Liver (tissue), 9 donors: ENCODE measurements around the gene BTBD6. TPM values are rescaled to one million over a fixed set of nuclear protein-coding genes. Genes with fewer than 3 reads are reported as not detected.

Experiments used
- DNase-seq: peaks from one replicate; pipeline ENCODE4 v3.0.0-alpha.2; 2017; ENCODE audit warnings: low spot score
- H3K27ac ChIP-seq, 2 donors: one replicate each; pipeline ENCODE4 v1.7.0; 2013; ENCODE audit warnings: inconsistent platforms in 2 of 2, low read length in 2 of 2, control low read depth in 1 of 2, low read depth in 1 of 2, mild to moderate bottlenecking in 1 of 2
- H3K27me3 ChIP-seq, 4 donors: one replicate each; pipeline versions ENCODE4 v1.6.1 to v1.7.0; 2013; ENCODE audit warnings: low read length in 3 of 4, inconsistent platforms in 1 of 4, mild to moderate bottlenecking in 1 of 4, moderate library complexity in 1 of 4; ENCODE audit not compliant: control insufficient read depth in 4 of 4, insufficient read depth in 4 of 4
- H3K36me3 ChIP-seq, 4 donors: one replicate each; pipeline versions ENCODE4 v1.6.1 to v1.7.0; 2013; ENCODE audit warnings: low read length in 3 of 4, mild to moderate bottlenecking in 3 of 4, low read depth in 1 of 4, moderate library complexity in 1 of 4; ENCODE audit not compliant: control insufficient read depth in 4 of 4, insufficient read depth in 3 of 4
- H3K4me1 ChIP-seq, 4 donors: one replicate each; pipeline versions ENCODE4 v1.6.1 to v1.7.0; 2013; ENCODE audit warnings: low read length in 3 of 4, mild to moderate bottlenecking in 3 of 4, moderate library complexity in 1 of 4; ENCODE audit not compliant: control insufficient read depth in 4 of 4, insufficient read depth in 4 of 4
- H3K4me3 ChIP-seq, 3 donors: one replicate each; pipeline versions ENCODE4 v1.6.1 to v1.7.0; 2013; ENCODE audit warnings: low read length in 3 of 3, control low read depth in 1 of 3, low read depth in 1 of 3, mild to moderate bottlenecking in 1 of 3
- H3K9ac ChIP-seq, 2 donors: one replicate each; pipeline ENCODE4 v1.7.0; 2013; ENCODE audit warnings: low read length in 2 of 2, mild to moderate bottlenecking in 2 of 2, moderate library complexity in 2 of 2, control low read depth in 1 of 2, low read depth in 1 of 2
- H3K9me3 ChIP-seq, 4 donors: one replicate each; pipeline versions ENCODE4 v1.6.1 to v1.7.0; 2013; ENCODE audit warnings: low read length in 3 of 4; ENCODE audit not compliant: control insufficient read depth in 4 of 4
- CTCF ChIP-seq: fragments of 150-350 bp; IDR thresholded peaks from 2 replicates; pipeline ENCODE4 v1.5.1; 2017; ENCODE audit warnings: improper control_type of control experiment, low read depth, low read length; ENCODE audit not compliant: missing input control
- EGR1 ChIP-seq, 2 donors: IDR thresholded peaks; 2 replicates each; pipeline ENCODE4 v1.6.1; 2016 to 2018; ENCODE audit warnings: antibody characterized with exemption in 2 of 2, low read depth in 2 of 2
- FOXA1 ChIP-seq: IDR thresholded peaks from 2 replicates; pipeline ENCODE4 v1.6.1; 2016; ENCODE audit warnings: antibody characterized with exemption
- FOXA2 ChIP-seq: IDR thresholded peaks from 2 replicates; pipeline ENCODE4 v1.6.1; 2016; ENCODE audit warnings: antibody characterized with exemption
- HNF4A ChIP-seq, 2 donors: conservative IDR thresholded peaks; 2 replicates each; pipeline ENCODE4 v1.6.1; 2016; ENCODE audit warnings: antibody characterized with exemption in 2 of 2, mild to moderate bottlenecking in 2 of 2
- HNF4G ChIP-seq: IDR thresholded peaks from 2 replicates; pipeline ENCODE4 v1.6.1; 2016; ENCODE audit warnings: antibody characterized with exemption
- JUND ChIP-seq, 2 donors: IDR thresholded peaks; 2 replicates each; pipeline ENCODE4 v1.6.1; 2016; ENCODE audit warnings: antibody characterized with exemption in 2 of 2
- MAX ChIP-seq: IDR thresholded peaks from 2 replicates; pipeline ENCODE4 v1.6.1; 2016; ENCODE audit warnings: antibody characterized with exemption
- NR2F2 ChIP-seq: IDR thresholded peaks from 2 replicates; pipeline ENCODE4 v1.6.1; 2016; ENCODE audit warnings: antibody characterized with exemption
- RAD21 ChIP-seq, 2 donors: IDR thresholded peaks; 2 replicates each; pipeline ENCODE4 v1.6.1; 2016; ENCODE audit warnings: antibody characterized with exemption in 2 of 2, mild to moderate bottlenecking in 2 of 2
- REST ChIP-seq: IDR thresholded peaks from 2 replicates; pipeline ENCODE4 v1.6.1; 2016; ENCODE audit warnings: antibody characterized with exemption, mild to moderate bottlenecking
- RXRA ChIP-seq, 2 donors: IDR thresholded peaks; 2 replicates each; pipeline ENCODE4 v1.6.1; 2017 to 2018; ENCODE audit warnings: antibody characterized with exemption in 2 of 2, mild to moderate bottlenecking in 1 of 2
- SP1 ChIP-seq: IDR thresholded peaks from 2 replicates; pipeline ENCODE4 v1.6.1; 2018; ENCODE audit warnings: antibody characterized with exemption, mild to moderate bottlenecking
- TAF1 ChIP-seq: conservative IDR thresholded peaks from 2 replicates; pipeline ENCODE4 v1.6.1; 2016; ENCODE audit warnings: antibody characterized with exemption, mild to moderate bottlenecking
- ZBTB33 ChIP-seq: IDR thresholded peaks from 2 replicates; pipeline ENCODE4 v1.6.1; 2016; ENCODE audit warnings: antibody characterized with exemption
- WGBS: extraction: QIAGEN DNeasy Blood & Tissue Kit; methylation state at CpG from one replicate; pipeline ENCODE4 v1.1.7; 2013; 5-methylcytosine and 5-hydroxymethylcytosine counted together
- polyA plus RNA-seq, 2 donors: library from polyadenylated mRNA; stranded (reverse) in 1 of 2; unstranded in 1 of 2; fragments of 200-250 nt in 1 of 2; fragments of >200 nt in 1 of 2; fragmentation: Nextera tagmentation in 1 of 2; extraction: Ambion mirVana in 1 of 2; gene quantifications; one replicate each; pipeline versions ENCODE4 v1.2.1 to v1.2.3, GENCODE V29; 2013 to 2015
- total RNA-seq, 2 donors: library from RNA; depleted of rRNA; stranded (reverse); fragments of >200 nt; gene quantifications; one replicate each; pipeline ENCODE4 v1.2.3, GENCODE V29; 2014
- donor health status: healthy.
- donor health status: healthy.
- donor health status: healthy.
- donor health status: healthy.
- donor health status: healthy.

Gene BTBD6
- total and polyA plus RNA-seq, 4 donors: 5.8 to 18.1 (median 16.7) TPM

GRCh38 chr14:105247715-105248367 lies 492 bp upstream of the BTBD6 start:
- WGBS: 45% methylated on average over 42 of the region's 42 CpGs
- no peaks in the 10 kb centered on the region for H3K9me3 ChIP-seq
- H3K4me1 ChIP-seq: peaks cover 5 to 16% (median 14%) of the 10 kb centered on the region in 4 donors
- peaks cover 0 to 16% (median 6%) of the 10 kb centered on the region in 4 donors for H3K36me3 ChIP-seq
- H3K27ac ChIP-seq: peak overlapping the region; percentile 62 to 73
- H3K27me3 ChIP-seq: no peaks in the 10 kb centered on the region
- peak overlapping the region in 1 of 2 donors; percentile 70 for H3K9ac ChIP-seq
- DNase-seq: no peak
- peak overlapping the region; percentile 65 to 79 (median 73) for H3K4me3 ChIP-seq
- TF ChIP-seq JUND (IDR thresholded peaks at IDR 0.05): no peak
- TF ChIP-seq HNF4A (conservative IDR thresholded peaks at IDR 0.05): no peak
- TF ChIP-seq ZBTB33: no peak

- H3K27ac ChIP-seq: peak overlapping the region in 1 of 2 donors; percentile 62
- H3K4me1 ChIP-seq: peaks cover 5 to 16% (median 14%) of the 10 kb centered on the region in 4 donors
- no peaks in the 10 kb centered on the region for H3K9me3 ChIP-seq
- H3K4me3 ChIP-seq: peak overlapping the region in 2 of 3 donors; percentile 40 to 79
- no peak for TF ChIP-seq RAD21 (IDR thresholded peaks at IDR 0.05)
- no peak for TF ChIP-seq REST
- TF ChIP-seq EGR1 (IDR thresholded peaks at IDR 0.05; ENCODE audit: low read depth in 2 of 2): no peak
- no peak for TF ChIP-seq HNF4G
- no peak for TF ChIP-seq NR2F2
- TF ChIP-seq ZBTB33: no peak
- TF ChIP-seq FOXA1: no peak
- TF ChIP-seq SP1: no peak
- no peak for TF ChIP-seq MAX
- no peak for TF ChIP-seq HNF4A (conservative IDR thresholded peaks at IDR 0.05)
- no peak for TF ChIP-seq FOXA2
- TF ChIP-seq JUND (IDR thresholded peaks at IDR 0.05): no peak
- TF ChIP-seq TAF1: no peak
- no peak for TF ChIP-seq CTCF
- TF ChIP-seq RXRA (IDR thresholded peaks at IDR 0.05): no peak
- no peak overlapping the region for H3K9ac ChIP-seq
- no peak for DNase-seq
- no peaks in the 10 kb centered on the region for H3K27me3 ChIP-seq
- H3K36me3 ChIP-seq: peaks cover 0 to 18% (median 6%) of the 10 kb centered on the region in 4 donors
- 67% methylated on average over 62 of the region's 62 CpGs for WGBS
These were observed 1.1 kb downstream of the BTBD6 start for GRCh38 chr14:105249182-105250007.
